ENCODE data around the gene DIDO1.

DIDO1 gene

GRCh38 chr20:62933966-62934365 is 7.7 kb upstream of the DIDO1 start:
- DNase-seq (ENCODE audit: low spot score) = no peak
- no peak for TF ChIP-seq CTCF (IDR thresholded peaks at IDR 0.05)
- H3K27ac ChIP-seq = no peak overlapping the region
- H3K4me3 ChIP-seq = no peak overlapping the region

- DNase-seq (ENCODE audit: low spot score) = no peak
- Histone ChIP-seq H3K4me3 (no peak overlapping the region), H3K27ac (no peak overlapping the region)
- no peak for TF ChIP-seq CTCF (IDR thresholded peaks at IDR 0.05)
Measured at GRCh38 chr20:62931464-62931863, 5.2 kb upstream of the DIDO1 start.

- H3K27ac ChIP-seq = peak overlapping the region; percentile 55 to 85
- DNase-seq (ENCODE audit: low spot score) = peak; percentile 80
Measured at GRCh38 chr20:62929051-62929538, 2.8 kb upstream of the DIDO1 start.

GRCh38 chr20:62928246-62928939 is 2.1 kb upstream of the DIDO1 start:
- peak overlapping the region; percentile 55 to 85 for H3K27ac ChIP-seq
- no peak for TF ChIP-seq CTCF (IDR thresholded peaks at IDR 0.05)
- peak overlapping the region; percentile 69 for H3K4me3 ChIP-seq
- no peak for DNase-seq (ENCODE audit: low spot score)

More at GRCh38 chr20:62929051-62929538, 2.8 kb upstream of the DIDO1 start:
- no peak for TF ChIP-seq CTCF (IDR thresholded peaks at IDR 0.05)
- peak overlapping the region; percentile 69 for H3K4me3 ChIP-seq

GRCh38 chr20:62927128-62927705 is 912 bp upstream of the DIDO1 start:
- peak overlapping the region; percentile 92 to 98 for H3K27ac ChIP-seq

GRCh38 chr20:62925420-62926228 is 681 bp downstream of the DIDO1 start:
- TF ChIP-seq CTCF (IDR thresholded peaks at IDR 0.05) = no peak
- Histone ChIP-seq H3K27ac (peak overlapping the region; percentile 92 to 98), H3K4me3 (peak overlapping the region; percentile 84)
- no peak for DNase-seq (ENCODE audit: low spot score)

More at GRCh38 chr20:62927128-62927705, 912 bp upstream of the DIDO1 start:
- DNase-seq (ENCODE audit: low spot score) = no peak
- no peak for TF ChIP-seq CTCF (IDR thresholded peaks at IDR 0.05)
- peak overlapping the region; percentile 84 for H3K4me3 ChIP-seq

Measured in coronary artery (tissue), 2 donors.